ENCODE measurements around the gene MCOLN1. TPM values are rescaled to one million over a fixed set of nuclear protein-coding genes. Genes with fewer than 3 reads are reported as not detected.

MCOLN1 gene
- total and polyA plus RNA-seq, 2 of the 4 experiments (the other 2 are of a cell fraction) = 3.4 to 19.6 TPM

DNA sequence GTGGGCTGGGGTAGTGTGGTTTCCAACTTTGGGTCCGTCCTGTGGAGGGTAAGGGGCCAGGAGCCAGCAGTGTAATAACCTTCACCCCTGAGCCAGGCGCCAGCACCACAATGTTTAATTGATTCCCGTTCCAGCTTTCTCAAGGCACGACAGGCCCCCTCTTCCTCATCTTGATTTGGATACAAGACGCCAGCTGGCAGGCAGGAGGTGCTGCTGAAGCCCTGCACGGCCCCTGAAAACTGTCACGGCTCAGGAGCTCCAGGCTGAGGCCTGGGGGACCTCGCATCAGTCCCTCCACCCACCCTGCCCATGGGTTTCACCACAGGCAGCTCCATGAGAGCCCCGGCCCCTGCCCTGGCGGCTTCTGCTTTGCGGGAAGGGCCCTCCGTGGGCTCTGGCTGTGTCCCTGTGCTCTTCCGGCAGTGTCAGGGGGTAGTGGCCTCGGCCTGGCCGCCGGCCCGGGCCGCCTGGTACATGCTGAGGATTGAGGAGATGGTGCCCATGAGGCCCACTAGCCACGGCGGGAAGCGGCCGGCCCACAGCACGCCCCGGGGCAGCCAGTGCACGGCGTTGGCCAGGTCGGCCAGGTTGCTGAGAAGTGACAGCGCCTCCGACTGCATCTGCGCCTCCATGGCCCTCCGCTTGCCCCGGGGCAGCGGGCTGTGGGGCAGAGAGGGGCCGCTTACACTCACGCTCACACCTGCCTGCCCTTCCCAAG is 45.5 kb upstream of the MCOLN1 start:
- ChIA-PET CTCF (no interaction called here), POLR2A (ENCODE audit: unreplicated experiment) (no interaction called here)
- Histone ChIP-seq H4K91ac (ENCODE audit: insufficient read depth, low read depth, low read length) (no peak overlapping the region), H2BK120ac (ENCODE audit: low read depth, low read length) (no peak overlapping the region), H2BK20ac (ENCODE audit: low read depth, low read length) (no peak overlapping the region), H4K5ac (ENCODE audit: low read depth, low read length) (no peak overlapping the region), H3K36me3 (ENCODE audit: control insufficient read depth, insufficient read depth, low read length) (peaks cover 8% of the 10 kb centered on the region; the same call in 1 of the 2 replicates), H3K9me1 (ENCODE audit: insufficient read depth, low read length) (no peaks in the 10 kb centered on the region), H3K27ac (ENCODE audit: insufficient read depth, low read length) (no peak overlapping the region), H3K9me3 (ENCODE audit: control insufficient read depth, insufficient read depth, low read length) (no peaks in the 10 kb centered on the region; the same call in 1 of the 2 replicates), H2AFZ (replicated peaks; ENCODE audit: low read length, poor library complexity) (no peak overlapping the region), H3K18ac (ENCODE audit: low read depth, low read length) (no peak overlapping the region), H3K4ac (ENCODE audit: low read depth, low read length) (no peak overlapping the region), H3K9ac (ENCODE audit: low read depth, low read length) (no peak overlapping the region), H3K14ac (replicated peaks; ENCODE audit: low read depth, low read length) (no peak overlapping the region), H3K4me2 (ENCODE audit: low read depth, low read length) (no peak overlapping the region), H3K4me1 (ENCODE audit: control insufficient read depth, insufficient read depth, low read length) (peaks cover 2% of the 10 kb centered on the region; the same call in 1 of the 2 replicates), H3K27me3 (ENCODE audit: control insufficient read depth, insufficient read depth, low read length) (no peaks in the 10 kb centered on the region), H2BK5ac (ENCODE audit: low read depth, low read length, poor library complexity, severe bottlenecking) (no peak overlapping the region), H3K56ac (ENCODE audit: extremely low read depth, insufficient read depth, low read length) (no peak overlapping the region), H3K23ac (ENCODE audit: low read depth, low read length) (no peak overlapping the region), H3K79me1 (ENCODE audit: low read depth in 1 of 2, low read length in 2 of 2) (no peaks in the 10 kb centered on the region), H4K20me1 (ENCODE audit: insufficient read depth, low read length) (no peaks in the 10 kb centered on the region), H4K8ac (ENCODE audit: low read depth in 2 of 2, low read length in 2 of 2) (no peak overlapping the region), H2AK9ac (replicated peaks; ENCODE audit: low read depth, low read length, poor library complexity) (peak overlapping the region; percentile 7), H2AK5ac (ENCODE audit: low read depth, low read length) (no peak overlapping the region), H3K4me3 (ENCODE audit: insufficient read depth, low read depth, low read length) (no peak overlapping the region), H2BK15ac (ENCODE audit: low read depth, low read length) (no peak overlapping the region)
- DNase-seq (no peak), ATAC-seq (ENCODE audit: low read depth) (no peak)
- TF ChIP-seq MXI1 (IDR thresholded peaks at IDR 0.05; ENCODE audit: borderline replicate concordance, low read depth, low read length) (no peak), NFE2L2 (IDR thresholded peaks at IDR 0.05; ENCODE audit: low read depth, low read length) (no peak), RAD21 (IDR thresholded peaks at IDR 0.05; ENCODE audit: low read length) (no peak), FOS (IDR thresholded peaks at IDR 0.05; ENCODE audit: low read depth, low read length) (no peak), CHD1 (IDR thresholded peaks at IDR 0.05; ENCODE audit: low read depth, low read length) (no peak), BHLHE40 (IDR thresholded peaks at IDR 0.05; ENCODE audit: low read depth, low read length) (no peak)
- TF ChIP-seq, protein P1, sequence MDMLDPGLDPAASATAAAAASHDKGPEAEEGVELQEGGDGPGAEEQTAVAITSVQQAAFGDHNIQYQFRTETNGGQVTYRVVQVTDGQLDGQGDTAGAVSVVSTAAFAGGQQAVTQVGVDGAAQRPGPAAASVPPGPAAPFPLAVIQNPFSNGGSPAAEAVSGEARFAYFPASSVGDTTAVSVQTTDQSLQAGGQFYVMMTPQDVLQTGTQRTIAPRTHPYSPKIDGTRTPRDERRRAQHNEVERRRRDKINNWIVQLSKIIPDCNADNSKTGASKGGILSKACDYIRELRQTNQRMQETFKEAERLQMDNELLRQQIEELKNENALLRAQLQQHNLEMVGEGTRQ (IDR thresholded peaks at IDR 0.05; ENCODE audit: low read depth, low read length) = no peak
- dilution Hi-C loops (cut with HindIII; ENCODE audit: low sequenced_read_pairs, unreplicated experiment) (no loop called here), in situ Hi-C loops (cut with MboI; ENCODE audit: low sequenced_read_pairs) (no loop called here), intact Hi-C loops (cut with micrococcal nuclease) (no loop called here)
- BruUV-seq (replicated peaks) = no TSS peak
- 40% methylated on average over 1 of the region's 35 CpGs; no CpG with 5 or more reads in 1 of the 2 experiments for WGBS, 2 experiments (ENCODE audit: extremely low coverage in 2 of 2, insufficient read length in 1 of 2)

Measured in IMR-90 (cell line).